Mammary epithelial cell (primary cell): Measurements from ENCODE around the gene TMEM182.

Source experiments
- CTCF ChIP-seq, 2 donors: IDR thresholded peaks in 1 of 2; conservative IDR thresholded peaks in 1 of 2; 2 replicates each; pipeline ENCODE4 v1.5.1; 2011 to 2012; ENCODE audit warnings: inconsistent platforms in 2 of 2, low read length in 2 of 2, mild to moderate bottlenecking in 2 of 2, control low read depth in 1 of 2, low read depth in 1 of 2; ENCODE audit not compliant: insufficient read depth in 1 of 2; ENCODE audit errors: extremely low read depth in 1 of 2
- EZH2 ChIP-seq: IDR thresholded peaks from 2 replicates; pipeline ENCODE4 v1.6.1; 2012; ENCODE audit warnings: low read length, inconsistent platforms, borderline replicate concordance

GRCh38 chr2:102797486-102797885, 35.7 kb downstream of the TMEM182 start:
- TF ChIP-seq CTCF (conservative IDR thresholded peaks at IDR 0.05 in 1 of 2, IDR thresholded peaks at IDR 0.05 in 1 of 2; ENCODE audit: extremely low read depth in 1 of 2, insufficient read depth in 1 of 2, low read depth in 1 of 2, low read length in 2 of 2) (no peak), EZH2 (no peak)
